Activated T-cell treated with anti-CD3 and anti-CD28 coated beads, Interleukin-2, amount 50 U/mL, for 72 hours (primary cell): ENCODE data around the gene PACSIN1. TPM values are rescaled to one million over a fixed set of nuclear protein-coding genes. Genes with fewer than 3 reads are reported as not detected.

Source experiments
- ATAC-seq, 2 donors: fragments of 150-1000 bp; cut with Tn5 transposase; replicated peaks in 1 of 2; 2 replicates each; pipeline ENCODE4 v1.10.0; 2021; ENCODE audit warnings: moderate library complexity in 2 of 2, mild to moderate bottlenecking in 1 of 2
- DNase-seq, 2 donors: peaks; one replicate each; pipeline ENCODE4 v3.0.0; 2021 to 2022; ENCODE audit warnings: mixed read lengths in 1 of 2
- H3K27ac Mint-ChIP-seq: one replicate; pipeline ENCODE4 v1.8.0; 2022; ENCODE audit warnings: mild to moderate bottlenecking, moderate library complexity, mixed read lengths
- H3K27me3 Mint-ChIP-seq: one replicate; pipeline ENCODE4 v1.8.0; 2022; ENCODE audit warnings: low read depth, mixed read lengths
- H3K36me3 Mint-ChIP-seq, 2 donors: one replicate each; pipeline ENCODE4 v1.8.0; 2022; ENCODE audit warnings: mixed read lengths in 2 of 2, mild to moderate bottlenecking in 1 of 2; ENCODE audit not compliant: insufficient read depth in 2 of 2
- H3K4me1 Mint-ChIP-seq: one replicate; pipeline ENCODE4 v1.8.0; 2022; ENCODE audit warnings: low read depth, mixed read lengths
- H3K4me3 Mint-ChIP-seq, 2 donors: one replicate each; pipeline ENCODE4 v1.8.0; 2022; ENCODE audit warnings: mild to moderate bottlenecking in 2 of 2, mixed read lengths in 2 of 2, moderate library complexity in 2 of 2
- H3K9me3 Mint-ChIP-seq, 2 donors: one replicate each; pipeline ENCODE4 v1.8.0; 2022; ENCODE audit warnings: mixed read lengths in 2 of 2
- total RNA-seq, 2 donors: library from RNA; stranded (reverse); gene quantifications; one replicate each; pipeline ENCODE4 v1.2.3, GENCODE V29; 2022

PACSIN1 gene
- total RNA-seq, 2 donors from 2014 or later: 0.29 TPM; not detected in 1

GRCh38 chr6:34556493-34556892, 90.6 kb downstream of the PACSIN1 start:
- H3K27ac Mint-ChIP-seq: no peak overlapping the region
- no peak for DNase-seq
- no peaks in the 10 kb centered on the region for H3K9me3 Mint-ChIP-seq
- no peak for ATAC-seq
- no peaks in the 10 kb centered on the region for H3K36me3 Mint-ChIP-seq
- no peaks in the 10 kb centered on the region for H3K27me3 Mint-ChIP-seq
- H3K4me3 Mint-ChIP-seq: no peak overlapping the region
- no peaks in the 10 kb centered on the region for H3K4me1 Mint-ChIP-seq

DNA sequence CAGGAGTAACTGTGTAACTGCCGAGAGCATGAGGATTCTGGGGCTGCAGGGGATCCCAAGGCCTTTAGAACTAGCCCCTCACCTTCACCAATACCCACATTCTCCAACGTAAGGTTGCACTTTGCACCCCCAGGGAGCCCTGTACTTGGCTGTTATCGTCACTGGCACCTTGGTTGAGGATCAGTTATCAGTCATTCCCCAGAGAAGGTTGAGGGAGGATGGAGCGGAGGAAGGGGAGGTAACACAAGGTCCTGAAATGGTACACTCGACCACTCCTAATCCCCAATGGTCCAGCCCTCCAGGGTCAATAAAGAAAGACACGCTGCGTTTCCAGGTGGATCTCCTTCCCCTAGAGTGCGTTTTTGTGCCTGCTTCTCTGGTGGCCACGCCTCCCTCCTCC, 91.4 kb downstream of the PACSIN1 start:
- H3K27ac Mint-ChIP-seq: no peak overlapping the region
- no peaks in the 10 kb centered on the region for H3K4me1 Mint-ChIP-seq
- ATAC-seq: no peak
- H3K4me3 Mint-ChIP-seq: no peak overlapping the region
- H3K27me3 Mint-ChIP-seq: no peaks in the 10 kb centered on the region
- no peaks in the 10 kb centered on the region for H3K36me3 Mint-ChIP-seq
- no peaks in the 10 kb centered on the region for H3K9me3 Mint-ChIP-seq
- DNase-seq: no peak

DNA sequence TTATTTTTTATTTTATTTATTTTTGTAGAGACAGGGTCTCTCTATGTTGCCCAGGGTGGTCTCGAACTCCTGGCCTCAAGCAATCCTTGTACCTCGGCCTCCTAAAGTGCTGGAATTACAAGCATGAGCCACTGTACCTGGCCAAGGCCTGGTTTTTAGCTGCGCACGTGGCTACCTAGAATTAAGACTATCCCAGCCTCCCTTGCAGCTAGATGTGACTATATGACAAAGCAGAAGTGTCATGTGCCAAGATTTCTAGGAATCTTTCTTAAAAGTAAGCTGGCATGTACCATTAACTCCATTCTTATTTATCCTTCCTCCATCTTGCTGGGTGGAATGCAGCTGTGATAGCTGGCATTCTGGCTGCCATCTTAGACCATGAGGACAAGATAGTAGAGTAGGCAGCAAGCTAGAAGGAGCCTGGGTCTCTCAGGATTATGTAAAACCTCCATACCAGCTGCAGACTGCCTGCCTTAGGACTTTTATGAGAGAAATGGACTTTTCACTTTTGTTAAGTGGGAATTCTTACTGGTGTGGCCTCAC, 92.4 kb downstream of the PACSIN1 start:
- Mint-ChIP-seq H3K27ac (no peak overlapping the region), H3K9me3 (no peaks in the 10 kb centered on the region), H3K4me1 (no peaks in the 10 kb centered on the region), H3K4me3 (no peak overlapping the region), H3K36me3 (no peaks in the 10 kb centered on the region), H3K27me3 (no peaks in the 10 kb centered on the region)
- DNase-seq: no peak
- no peak for ATAC-seq

- H3K27ac Mint-ChIP-seq: no peak overlapping the region
These were observed 93.9 kb downstream of the PACSIN1 start for GRCh38 chr6:34559651-34560365.

DNA sequence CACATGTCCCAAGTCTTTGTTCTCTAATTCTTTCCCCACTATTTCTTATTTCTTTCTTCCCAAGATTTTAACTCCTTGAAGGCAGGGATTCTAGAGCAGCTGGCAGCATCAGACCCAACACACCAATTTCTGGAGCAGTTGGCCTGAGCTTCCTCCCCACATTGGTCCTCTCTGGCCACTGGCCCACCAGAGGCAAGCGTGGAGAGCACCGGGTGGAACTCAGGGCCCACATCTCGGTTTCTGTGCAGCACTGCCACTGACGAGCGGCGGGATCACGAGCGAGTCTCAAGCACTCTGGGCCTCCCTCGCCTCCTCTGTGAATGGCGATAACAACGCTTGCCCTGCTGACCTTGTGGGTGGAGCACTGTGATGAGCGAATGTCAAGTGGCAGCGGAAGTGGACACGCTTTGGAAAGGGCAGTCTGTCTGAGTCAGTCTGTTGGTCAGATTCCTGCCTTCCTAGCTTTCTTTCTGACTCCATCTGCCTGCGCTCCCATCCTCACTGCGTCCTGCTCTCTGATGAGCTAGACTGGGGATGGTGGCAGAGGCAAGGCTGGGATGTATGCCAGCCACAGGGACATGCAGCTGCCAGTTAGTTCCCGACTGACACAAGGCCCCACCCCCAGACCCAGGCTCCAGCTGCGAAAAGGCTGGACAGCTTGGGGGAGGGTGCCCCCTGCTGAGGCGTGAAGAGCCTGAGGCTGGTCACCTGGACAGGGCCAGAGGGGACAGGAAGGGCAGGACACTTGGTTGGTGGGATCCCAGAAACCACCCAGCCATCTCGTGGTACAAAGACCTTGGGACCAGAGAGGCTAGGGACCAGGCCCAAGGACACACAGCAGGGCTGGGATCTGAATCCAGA, 94.7 kb downstream of the PACSIN1 start:
- no peak for DNase-seq
- Mint-ChIP-seq H3K4me1 (no peaks in the 10 kb centered on the region), H3K9me3 (no peaks in the 10 kb centered on the region), H3K4me3 (no peak overlapping the region), H3K36me3 (no peaks in the 10 kb centered on the region), H3K27me3 (no peaks in the 10 kb centered on the region), H3K27ac (no peak overlapping the region)
- ATAC-seq: no peak

More at GRCh38 chr6:34559651-34560365, 93.9 kb downstream of the PACSIN1 start:
- Mint-ChIP-seq H3K27me3 (no peaks in the 10 kb centered on the region), H3K36me3 (no peaks in the 10 kb centered on the region), H3K9me3 (no peaks in the 10 kb centered on the region), H3K4me3 (no peak overlapping the region), H3K4me1 (no peaks in the 10 kb centered on the region)
- no peak for ATAC-seq
- no peak for DNase-seq

GRCh38 chr6:34561227-34561530, 95.3 kb downstream of the PACSIN1 start:
- Mint-ChIP-seq H3K36me3 (no peaks in the 10 kb centered on the region), H3K9me3 (no peaks in the 10 kb centered on the region), H3K27ac (no peak overlapping the region), H3K4me1 (no peaks in the 10 kb centered on the region), H3K27me3 (no peaks in the 10 kb centered on the region), H3K4me3 (no peak overlapping the region)
- DNase-seq (no peak), ATAC-seq (no peak)

- Mint-ChIP-seq H3K4me3 (no peak overlapping the region), H3K36me3 (no peaks in the 10 kb centered on the region), H3K27ac (no peak overlapping the region), H3K4me1 (no peaks in the 10 kb centered on the region), H3K9me3 (no peaks in the 10 kb centered on the region), H3K27me3 (no peaks in the 10 kb centered on the region)
- DNase-seq (no peak), ATAC-seq (no peak)
These were observed 96.5 kb downstream of the PACSIN1 start for GRCh38 chr6:34562350-34562749.

GRCh38 chr6:34562861-34563512, 97.1 kb downstream of the PACSIN1 start:
- no peaks in the 10 kb centered on the region for H3K4me1 Mint-ChIP-seq
- no peak overlapping the region for H3K4me3 Mint-ChIP-seq
- H3K27me3 Mint-ChIP-seq: no peaks in the 10 kb centered on the region
- no peaks in the 10 kb centered on the region for H3K9me3 Mint-ChIP-seq
- DNase-seq (no peak), ATAC-seq (no peak)
- H3K36me3 Mint-ChIP-seq: no peaks in the 10 kb centered on the region
- H3K27ac Mint-ChIP-seq: no peak overlapping the region

GRCh38 chr6:34563513-34563870, 97.6 kb downstream of the PACSIN1 start:
- Mint-ChIP-seq H3K4me1 (no peaks in the 10 kb centered on the region), H3K9me3 (no peaks in the 10 kb centered on the region), H3K4me3 (no peak overlapping the region), H3K36me3 (no peaks in the 10 kb centered on the region), H3K27ac (no peak overlapping the region), H3K27me3 (no peaks in the 10 kb centered on the region)
- DNase-seq (no peak), ATAC-seq (no peak)

DNA sequence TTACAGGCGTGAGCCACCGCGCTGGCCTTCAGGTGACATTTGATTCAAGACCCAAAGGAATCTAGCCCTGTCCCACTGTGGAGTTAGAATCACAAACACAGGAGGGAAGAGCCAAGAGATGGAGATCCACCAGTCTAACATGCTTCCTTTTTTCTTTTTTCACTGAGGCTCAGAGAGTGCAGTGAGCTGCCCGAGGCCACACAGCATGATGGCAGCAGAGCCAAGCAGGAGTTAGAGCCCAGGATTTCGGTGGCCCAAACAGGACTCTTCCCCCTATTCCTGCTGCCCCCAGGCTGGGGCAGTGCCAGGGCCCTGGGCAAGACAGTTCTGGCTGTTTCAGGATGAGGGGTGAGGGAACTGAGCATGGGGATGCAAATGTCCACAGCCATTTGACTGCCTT, 98.3 kb downstream of the PACSIN1 start:
- H3K4me3 Mint-ChIP-seq: no peak overlapping the region
- DNase-seq (no peak), ATAC-seq (no peak)

DNA sequence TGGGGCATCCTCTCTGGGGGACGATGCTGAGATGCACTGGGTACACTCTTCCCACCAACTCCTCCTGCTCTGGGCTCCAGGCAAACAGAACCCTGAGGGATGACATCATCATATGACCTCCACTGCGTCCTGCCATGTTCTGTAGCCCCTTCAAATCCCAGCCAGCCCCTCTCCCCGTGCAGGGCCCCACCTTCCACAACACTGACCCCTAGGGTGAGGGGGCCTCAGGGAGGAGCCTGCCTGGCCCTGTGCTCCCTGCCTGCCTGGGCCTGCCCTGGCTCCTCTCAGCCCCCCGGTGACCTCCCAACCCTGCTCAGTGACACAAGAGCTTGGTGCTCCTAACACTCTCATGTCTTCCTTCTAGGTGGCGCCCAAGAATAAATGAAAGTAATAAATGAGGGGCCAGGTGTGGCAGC, 99.9 kb downstream of the PACSIN1 start:
- no peaks in the 10 kb centered on the region for H3K9me3 Mint-ChIP-seq
- no peak overlapping the region for H3K27ac Mint-ChIP-seq
- no peaks in the 10 kb centered on the region for H3K27me3 Mint-ChIP-seq
- no peak overlapping the region for H3K4me3 Mint-ChIP-seq
- no peaks in the 10 kb centered on the region for H3K36me3 Mint-ChIP-seq
- H3K4me1 Mint-ChIP-seq: no peaks in the 10 kb centered on the region
- no peak for ATAC-seq
- no peak for DNase-seq

More for the DNA sequence above, 98.3 kb downstream of the PACSIN1 start:
- no peak overlapping the region for H3K27ac Mint-ChIP-seq
- H3K36me3 Mint-ChIP-seq: no peaks in the 10 kb centered on the region
- H3K9me3 Mint-ChIP-seq: no peaks in the 10 kb centered on the region
- no peaks in the 10 kb centered on the region for H3K27me3 Mint-ChIP-seq
- H3K4me1 Mint-ChIP-seq: no peaks in the 10 kb centered on the region

GRCh38 chr6:34566830-34567546, 101.1 kb downstream of the PACSIN1 start:
- no peaks in the 10 kb centered on the region for H3K27me3 Mint-ChIP-seq
- H3K9me3 Mint-ChIP-seq: no peaks in the 10 kb centered on the region
- ATAC-seq (no peak), DNase-seq (no peak)
- no peak overlapping the region for H3K27ac Mint-ChIP-seq
- H3K36me3 Mint-ChIP-seq: no peaks in the 10 kb centered on the region
- H3K4me3 Mint-ChIP-seq: no peak overlapping the region
- H3K4me1 Mint-ChIP-seq: no peaks in the 10 kb centered on the region
